GM23248 (cell line): ENCODE measurements around the gene OXGR1. TPM values are rescaled to one million over a fixed set of nuclear protein-coding genes. Genes with fewer than 3 reads are reported as not detected.

Experiments used
- DNase-seq: peaks from one replicate; pipeline ENCODE4 v3.0.0-alpha.2; 2015
- H2AFZ ChIP-seq: fragments of 200-600 bp; sonication (generic); 2 replicates; pipeline ENCODE4 v1.6.1; 2016; ENCODE audit warnings: antibody characterized with exemption
- H3F3A ChIP-seq: fragments of 200-600 bp; sonication (generic); 2 replicates; pipeline ENCODE4 v1.6.1; 2016; ENCODE audit warnings: mild to moderate bottlenecking, antibody characterized with exemption, mixed run types; ENCODE audit not compliant: insufficient read depth
- H3K27ac ChIP-seq: fragments of 200-600 bp; sonication (generic); 2 replicates; pipeline ENCODE4 v1.5.1; 2016; ENCODE audit warnings: mild to moderate bottlenecking
- H3K27me3 ChIP-seq: fragments of 200-600 bp; sonication (generic); replicated peaks from 2 replicates; pipeline ENCODE4 v1.6.1; 2016; ENCODE audit warnings: mild to moderate bottlenecking; ENCODE audit not compliant: insufficient read depth
- H3K36me3 ChIP-seq: fragments of 200-600 bp; sonication (generic); 2 replicates; pipeline ENCODE4 v1.6.1; 2016; ENCODE audit warnings: low read depth, mild to moderate bottlenecking
- H3K4me1 ChIP-seq: fragments of 200-600 bp; sonication (generic); 2 replicates; pipeline ENCODE4 v1.6.1; 2016; ENCODE audit warnings: mild to moderate bottlenecking; ENCODE audit not compliant: insufficient read depth
- H3K4me2 ChIP-seq: fragments of 200-600 bp; sonication (generic); one replicate; pipeline ENCODE4 v1.6.1; 2016; ENCODE audit warnings: mild to moderate bottlenecking; ENCODE audit not compliant: unreplicated experiment
- H3K4me3 ChIP-seq: fragments of 200-600 bp; sonication (generic); 2 replicates; pipeline ENCODE4 v1.5.1; 2016; ENCODE audit warnings: mild to moderate bottlenecking
- H3K79me2 ChIP-seq: fragments of 200-600 bp; sonication (generic); 2 replicates; pipeline ENCODE4 v1.6.1; 2016; ENCODE audit warnings: mild to moderate bottlenecking; ENCODE audit not compliant: insufficient read depth
- H3K9ac ChIP-seq: fragments of 200-600 bp; sonication (generic); 2 replicates; pipeline ENCODE4 v1.6.1; 2016; ENCODE audit warnings: mild to moderate bottlenecking
- H3K9me2 ChIP-seq: fragments of 200-600 bp; sonication (generic); 2 replicates; pipeline ENCODE4 v1.6.1; 2016; ENCODE audit warnings: mixed run types, mild to moderate bottlenecking, moderate library complexity; ENCODE audit not compliant: insufficient read depth
- H3K9me3 ChIP-seq: fragments of 200-600 bp; sonication (generic); one replicate; pipeline ENCODE4 v1.6.1; 2017; ENCODE audit warnings: low read depth
- H4K20me1 ChIP-seq: fragments of 200-600 bp; sonication (generic); 2 replicates; pipeline ENCODE4 v1.6.0; 2016; ENCODE audit not compliant: insufficient read depth
- EZH2 ChIP-seq: fragments of 200-600 bp; sonication (generic); IDR thresholded peaks from 2 replicates; pipeline ENCODE4 v1.6.1; 2018; ENCODE audit warnings: antibody characterized with exemption, mild to moderate bottlenecking; ENCODE audit not compliant: insufficient read depth, poor library complexity, severe bottlenecking
- EZH2phosphoT487 ChIP-seq: fragments of 200-600 bp; sonication (generic); IDR thresholded peaks from 2 replicates; pipeline ENCODE4 v1.6.1; 2018; ENCODE audit warnings: antibody characterized with exemption, moderate library complexity, mild to moderate bottlenecking, low read depth; ENCODE audit not compliant: insufficient read depth
- WGBS, 2 experiments: methylation state at CpG; one replicate each; pipeline ENCODE4 v1.1.6; 2015 to 2017; ENCODE audit warnings: low lambda C conversion rate in 2 of 2, low coverage in 1 of 2; ENCODE audit errors: missing lambda C conversion rate in 2 of 2; 5-methylcytosine and 5-hydroxymethylcytosine counted together
- in situ Hi-C: fragments of 300-500 bp; cut with MboI; formaldehyde crosslinking; loops from 2 replicates; pipeline ENCODE4 v1.15.0; 2020
- polyA plus RNA-seq: library from polyadenylated mRNA; unstranded; fragments of >200 nt; fragmentation: Nextera tagmentation; extraction: Ambion mirVana; gene quantifications from 2 replicates; pipeline ENCODE4 v1.2.1, GENCODE V29; 2016
- total RNA-seq: library from RNA; depleted of rRNA; stranded (reverse); fragments of >200 nt; shearing (Covaris generic); gene quantifications from 2 replicates; pipeline ENCODE4 v1.2.3, GENCODE V29; 2014

OXGR1 gene
- total and polyA plus RNA-seq, 2 experiments from 2014 or later: not detected

GRCh38 chr13:96966415-96967102, 27.7 kb downstream of the OXGR1 start:
- whole genome bisulfite sequencing, 2 experiments: 62 to 66% methylated on average over 12 of the region's 12 CpGs
- H3K9ac ChIP-seq: no peak overlapping the region
- no peaks in the 10 kb centered on the region for H3K4me1 ChIP-seq
- H3K36me3 ChIP-seq: no peaks in the 10 kb centered on the region
- no peaks in the 10 kb centered on the region for H3F3A ChIP-seq
- no peak overlapping the region for H2AFZ ChIP-seq
- DNase-seq: no peak
- no peaks in the 10 kb centered on the region for H3K27me3 ChIP-seq
- no peak for TF ChIP-seq EZH2
- TF ChIP-seq EZH2phosphoT487: no peak
- no peak overlapping the region for H3K4me3 ChIP-seq
- H3K9me3 ChIP-seq: no peaks in the 10 kb centered on the region
- no peaks in the 10 kb centered on the region for H4K20me1 ChIP-seq
- H3K9me2 ChIP-seq: no peaks in the 10 kb centered on the region
- in situ Hi-C loops: no loop called here
- no peaks in the 10 kb centered on the region for H3K79me2 ChIP-seq
- no peak overlapping the region for H3K4me2 ChIP-seq
- no peak overlapping the region for H3K27ac ChIP-seq

- Histone ChIP-seq H3K36me3 (no peaks in the 10 kb centered on the region), H3K4me2 (no peak overlapping the region), H3K9ac (no peak overlapping the region), H3K9me3 (no peaks in the 10 kb centered on the region), H3K27ac (no peak overlapping the region), H3K79me2 (no peaks in the 10 kb centered on the region), H2AFZ (no peak overlapping the region), H3K4me3 (no peak overlapping the region), H4K20me1 (no peaks in the 10 kb centered on the region), H3F3A (no peaks in the 10 kb centered on the region), H3K4me1 (no peaks in the 10 kb centered on the region), H3K9me2 (no peaks in the 10 kb centered on the region), H3K27me3 (no peaks in the 10 kb centered on the region)
- WGBS, 2 experiments: 37 to 43% methylated on average over 2 of the region's 2 CpGs
- in situ Hi-C loops: no loop called here
- TF ChIP-seq EZH2phosphoT487 (no peak), EZH2 (no peak)
- no peak for DNase-seq
Measured at GRCh38 chr13:96963786-96964475, 30.3 kb downstream of the OXGR1 start.

GRCh38 chr13:96960379-96960778, 33.9 kb downstream of the OXGR1 start:
- Histone ChIP-seq H4K20me1 (no peaks in the 10 kb centered on the region), H3K36me3 (no peaks in the 10 kb centered on the region), H3K27ac (no peak overlapping the region), H3F3A (no peaks in the 10 kb centered on the region), H3K9me3 (no peaks in the 10 kb centered on the region), H3K79me2 (no peaks in the 10 kb centered on the region), H3K4me3 (no peak overlapping the region), H3K9ac (no peak overlapping the region), H2AFZ (no peak overlapping the region), H3K4me1 (no peaks in the 10 kb centered on the region), H3K27me3 (no peaks in the 10 kb centered on the region), H3K9me2 (no peaks in the 10 kb centered on the region), H3K4me2 (no peak overlapping the region)
- TF ChIP-seq EZH2phosphoT487 (no peak), EZH2 (no peak)
- in situ Hi-C loops: no loop called here
- no peak for DNase-seq
- WGBS, 2 experiments: 56 to 64% methylated on average over 3 of the region's 3 CpGs

- peak; percentile 59 for DNase-seq
- Histone ChIP-seq H3K27ac (no peak overlapping the region), H3K36me3 (no peaks in the 10 kb centered on the region), H3K27me3 (no peaks in the 10 kb centered on the region), H3K4me2 (no peak overlapping the region), H3K79me2 (no peaks in the 10 kb centered on the region), H3F3A (no peaks in the 10 kb centered on the region), H3K4me1 (no peaks in the 10 kb centered on the region), H3K9ac (no peak overlapping the region), H3K4me3 (no peak overlapping the region), H2AFZ (no peak overlapping the region), H4K20me1 (no peaks in the 10 kb centered on the region), H3K9me3 (no peaks in the 10 kb centered on the region), H3K9me2 (no peaks in the 10 kb centered on the region)
- 37 to 41% methylated on average over 5 of the region's 5 CpGs for WGBS, 2 experiments
- in situ Hi-C loops: no loop called here
- TF ChIP-seq EZH2phosphoT487: no peak
- TF ChIP-seq EZH2: no peak
Measured at GRCh38 chr13:96958286-96958891, 35.9 kb downstream of the OXGR1 start.
